ENCODE data around the gene RRAD.

GRCh38 chr16:66964049-66964448 lies 38.7 kb upstream of the RRAD start:
- TF ChIP-seq POLR2A (IDR thresholded peaks at IDR 0.05; ENCODE audit: low read length): no peak
- TF ChIP-seq GATA1 (IDR thresholded peaks at IDR 0.05; ENCODE audit: low read depth, low read length): no peak

All from erythroblast (primary cell).